T-helper 17 cell (primary cell): ENCODE data around the gene GALK1. TPM values are rescaled to one million over a fixed set of nuclear protein-coding genes. Genes with fewer than 3 reads are reported as not detected.

ENCODE experiments used
- ATAC-seq: fragments of 150-1000 bp; cut with Tn5 transposase; 2 replicates; pipeline ENCODE4 v1.10.0; 2021; ENCODE audit warnings: mild to moderate bottlenecking, moderate library complexity
- DNase-seq, 3 donors: peaks; one replicate each; pipeline versions ENCODE4 v3.0.0 to v3.0.0-alpha.2; 2020 to 2021
- H3K9me3 ChIP-seq: one replicate; pipeline ENCODE4 v1.7.0; 2013; ENCODE audit warnings: low read length, mild to moderate bottlenecking; ENCODE audit not compliant: control insufficient read depth, poor library complexity, severe bottlenecking
- H3K27ac Mint-ChIP-seq: one replicate; pipeline ENCODE4 v1.8.0; 2022; ENCODE audit warnings: mild to moderate bottlenecking, moderate library complexity, mixed read lengths
- H3K27me3 Mint-ChIP-seq: one replicate; pipeline ENCODE4 v1.8.0; 2022; ENCODE audit warnings: mixed read lengths
- H3K36me3 Mint-ChIP-seq: one replicate; pipeline ENCODE4 v1.8.0; 2022; ENCODE audit warnings: low read depth, mixed read lengths
- H3K4me1 Mint-ChIP-seq: one replicate; pipeline ENCODE4 v1.8.0; 2022; ENCODE audit warnings: mild to moderate bottlenecking, mixed read lengths
- H3K4me3 Mint-ChIP-seq: one replicate; pipeline ENCODE4 v1.8.0; 2022; ENCODE audit warnings: mild to moderate bottlenecking, moderate library complexity, mixed read lengths
- total RNA-seq, 4 donors: library from RNA in 2 of 4; stranded (reverse) in 2 of 4; gene quantifications; one replicate each; pipeline ENCODE4 v1.2.3 and lab custom pipeline; 2022 to 2026

GALK1 gene
- total RNA-seq, 2 donors from 2014 or later: 9.6 to 9.7 TPM

DNA sequence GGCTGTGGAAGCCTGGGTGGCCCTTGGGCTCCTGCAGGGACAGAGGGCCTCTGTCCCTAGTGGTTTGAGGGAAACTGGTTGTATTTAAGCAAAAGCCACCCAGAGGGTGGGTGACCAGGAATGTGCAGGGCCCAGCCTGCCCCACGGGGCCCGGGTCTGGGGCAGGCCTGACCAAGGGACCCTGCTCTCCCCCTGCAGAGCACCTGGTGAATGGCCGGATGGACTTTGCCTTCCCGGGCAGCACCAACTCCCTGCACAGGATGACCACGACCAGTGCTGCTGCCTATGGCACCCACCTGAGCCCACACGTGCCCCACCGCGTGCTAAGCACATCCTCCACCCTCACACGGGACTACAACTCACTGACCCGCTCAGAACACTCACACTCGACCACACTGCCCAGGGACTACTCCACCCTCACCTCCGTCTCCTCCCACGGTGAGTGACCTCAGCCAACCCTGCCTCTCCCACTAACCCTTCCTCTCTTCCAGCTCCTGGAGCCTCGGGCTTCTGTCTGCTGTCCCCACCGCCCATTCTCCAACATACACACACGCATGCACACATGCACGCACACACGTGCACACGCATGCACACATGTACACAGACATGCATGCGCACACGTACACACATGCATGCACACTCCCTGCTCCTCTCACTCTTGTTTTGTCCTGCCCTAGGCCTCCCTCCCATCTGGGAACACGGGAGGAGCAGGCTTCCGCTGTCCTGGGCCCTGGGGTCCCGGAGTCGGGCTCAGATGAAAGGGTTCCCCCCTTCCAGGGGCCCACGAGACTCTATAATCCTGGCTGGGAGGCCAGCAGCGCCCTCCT is 10.4 kb downstream of the GALK1 start:
- peak overlapping the region; percentile 92 for H3K4me3 Mint-ChIP-seq
- H3K27ac Mint-ChIP-seq: no peak overlapping the region
- ATAC-seq: no peak
- peaks cover 2% of the 10 kb centered on the region for H3K36me3 Mint-ChIP-seq
- no peak for DNase-seq
- H3K9me3 ChIP-seq: no peaks in the 10 kb centered on the region
- H3K4me1 Mint-ChIP-seq: peaks cover 13% of the 10 kb centered on the region
- no peaks in the 10 kb centered on the region for H3K27me3 Mint-ChIP-seq

DNA sequence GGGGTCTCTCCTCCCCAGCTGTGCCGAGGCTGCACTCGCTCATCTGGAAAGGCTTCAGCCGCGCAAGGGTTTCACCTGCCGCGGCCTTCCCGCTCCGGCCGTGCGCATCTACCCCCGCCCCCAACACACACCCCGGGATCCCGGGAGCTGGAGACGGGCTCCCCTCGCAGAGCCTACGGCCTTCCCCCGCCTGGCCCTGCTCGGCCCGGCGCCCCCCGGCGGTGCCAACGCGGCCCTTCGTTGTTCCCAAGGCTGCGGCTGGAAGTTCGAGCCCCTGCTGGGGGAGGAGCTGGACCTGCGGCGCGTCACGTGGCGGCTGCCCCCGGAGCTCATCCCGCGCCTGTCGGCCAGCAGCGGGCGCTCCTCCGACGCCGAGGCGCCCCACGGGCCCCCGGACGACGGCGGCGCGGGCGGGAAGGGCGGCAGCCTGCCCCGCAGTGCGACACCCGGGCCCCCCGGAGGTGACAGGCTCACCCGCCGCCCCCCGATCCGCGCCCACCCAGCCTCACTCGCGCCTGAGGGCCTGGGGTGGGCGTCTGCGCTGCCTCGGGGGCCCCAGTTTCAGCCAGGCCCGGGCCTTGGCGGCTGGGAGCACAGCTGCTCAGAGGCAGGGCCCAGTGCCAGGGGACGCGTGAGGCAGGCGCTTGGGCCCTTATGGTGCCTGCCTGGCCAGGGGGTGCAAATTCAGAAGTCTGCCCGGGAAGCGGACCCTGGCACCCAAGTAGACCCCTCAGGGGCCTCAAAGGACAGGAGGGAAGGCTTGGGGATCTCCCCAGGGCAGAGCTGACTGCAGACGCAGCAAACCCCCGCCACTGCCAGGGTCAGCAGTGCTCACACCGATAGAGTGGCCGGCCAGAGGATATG is 11.2 kb downstream of the GALK1 start:
- no peak overlapping the region for H3K27ac Mint-ChIP-seq
- peak overlapping the region; percentile 74 for H3K4me3 Mint-ChIP-seq
- H3K36me3 Mint-ChIP-seq: peaks cover 2% of the 10 kb centered on the region
- H3K9me3 ChIP-seq: no peaks in the 10 kb centered on the region
- DNase-seq (peak; percentile 60 to 68 (median 62)), ATAC-seq (peak; percentile 85)
- H3K4me1 Mint-ChIP-seq: peaks cover 13% of the 10 kb centered on the region
- H3K27me3 Mint-ChIP-seq: no peaks in the 10 kb centered on the region

DNA sequence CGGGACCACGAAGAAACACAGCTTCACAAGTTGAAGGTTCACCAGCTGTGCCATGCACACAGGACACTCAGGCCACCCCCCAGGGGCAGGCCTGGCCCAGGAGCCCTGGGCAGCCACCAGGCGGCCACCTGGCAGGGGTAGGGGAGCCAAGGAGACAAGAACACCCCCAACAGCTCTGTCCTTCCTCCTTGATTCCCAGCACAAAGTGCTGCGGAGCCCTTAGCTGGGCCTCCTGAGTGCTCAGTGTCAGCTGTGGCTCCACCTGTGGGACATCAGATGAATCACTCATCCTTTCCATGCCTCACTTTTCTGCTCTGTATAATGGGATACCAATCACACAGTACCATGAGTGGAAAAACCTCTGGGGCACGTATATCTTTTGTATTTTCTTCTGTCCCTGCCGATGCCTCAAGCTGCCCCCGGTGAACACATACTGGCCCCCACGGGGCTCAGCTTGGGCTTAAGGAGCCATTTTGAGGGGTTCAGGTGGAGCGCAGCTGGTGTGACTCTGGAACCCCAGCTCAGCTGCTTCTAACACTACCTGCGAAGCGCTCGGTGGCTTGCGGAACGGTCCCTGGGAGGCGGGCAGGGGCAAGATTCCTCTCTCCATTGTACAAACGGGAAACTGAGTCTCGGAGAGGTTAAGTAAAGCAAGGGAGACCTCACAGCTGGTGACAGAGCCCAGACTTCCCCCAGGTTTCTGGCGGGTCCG is 12.0 kb downstream of the GALK1 start:
- H3K4me3 Mint-ChIP-seq: peak overlapping the region; percentile 74
- ATAC-seq: no peak
- H3K4me1 Mint-ChIP-seq: peaks cover 13% of the 10 kb centered on the region
- peaks cover under 1% of the 10 kb centered on the region for H3K27me3 Mint-ChIP-seq
- no peak overlapping the region for H3K27ac Mint-ChIP-seq
- no peak for DNase-seq
- peaks cover 2% of the 10 kb centered on the region for H3K36me3 Mint-ChIP-seq
- no peaks in the 10 kb centered on the region for H3K9me3 ChIP-seq

DNA sequence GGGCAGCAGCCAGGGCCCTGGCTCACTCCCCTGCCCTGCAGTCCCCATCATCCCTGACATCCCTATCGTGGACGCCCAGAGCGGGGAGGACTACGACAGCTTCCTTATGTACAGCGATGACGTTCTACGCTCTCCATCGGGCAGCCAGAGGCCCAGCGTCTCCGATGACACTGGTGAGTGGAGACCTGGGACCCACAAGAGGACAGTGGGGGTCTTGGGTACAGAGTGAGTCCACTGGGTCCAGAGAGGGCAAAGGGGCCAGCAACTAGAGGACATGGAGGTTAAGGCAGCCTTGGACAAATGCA is 12.6 kb downstream of the GALK1 start:
- Mint-ChIP-seq H3K36me3 (peaks cover 2% of the 10 kb centered on the region), H3K27me3 (peaks cover 6% of the 10 kb centered on the region), H3K4me3 (peak overlapping the region; percentile 66), H3K27ac (no peak overlapping the region), H3K4me1 (peaks cover 18% of the 10 kb centered on the region)
- DNase-seq: no peak
- H3K9me3 ChIP-seq: no peaks in the 10 kb centered on the region
- ATAC-seq: no peak

DNA sequence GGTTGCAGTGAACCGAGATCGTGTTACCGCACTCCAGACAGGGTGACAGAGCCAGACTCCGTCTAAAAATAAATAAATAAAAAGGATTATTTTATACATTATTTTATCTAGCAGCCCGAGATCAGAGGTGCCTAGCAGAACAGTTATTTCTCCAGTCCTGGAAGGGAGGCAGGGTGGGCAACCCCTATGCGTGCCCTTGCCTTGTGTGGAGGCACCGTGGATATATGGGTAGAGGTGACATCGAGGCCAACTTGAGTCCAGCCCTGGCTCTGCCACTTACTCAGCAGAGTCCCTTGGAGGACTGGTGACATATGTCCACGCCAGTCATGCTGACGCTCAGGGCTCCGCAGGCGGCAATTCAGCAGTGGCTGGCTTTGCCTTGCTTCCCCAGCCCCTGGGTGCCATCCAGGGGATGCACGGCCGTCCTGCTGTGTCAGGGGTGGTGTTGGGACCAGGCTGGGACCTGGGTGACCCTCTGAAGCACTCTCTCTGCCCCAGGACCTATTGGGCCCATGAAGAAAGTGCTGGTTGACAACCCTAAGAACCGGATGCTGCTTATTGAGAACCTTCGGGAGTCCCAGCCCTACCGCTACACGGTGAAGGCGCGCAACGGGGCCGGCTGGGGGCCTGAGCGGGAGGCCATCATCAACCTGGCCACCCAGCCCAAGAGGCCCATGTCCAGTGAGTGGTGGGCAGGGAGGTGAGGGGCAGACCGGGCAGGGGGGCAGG is 13.2 kb downstream of the GALK1 start:
- peak overlapping the region; percentile 19 for H3K4me3 Mint-ChIP-seq
- no peaks in the 10 kb centered on the region for H3K9me3 ChIP-seq
- DNase-seq (no peak), ATAC-seq (no peak)
- peaks cover 6% of the 10 kb centered on the region for H3K27me3 Mint-ChIP-seq
- peaks cover 18% of the 10 kb centered on the region for H3K4me1 Mint-ChIP-seq
- peaks cover 2% of the 10 kb centered on the region for H3K36me3 Mint-ChIP-seq
- no peak overlapping the region for H3K27ac Mint-ChIP-seq

DNA sequence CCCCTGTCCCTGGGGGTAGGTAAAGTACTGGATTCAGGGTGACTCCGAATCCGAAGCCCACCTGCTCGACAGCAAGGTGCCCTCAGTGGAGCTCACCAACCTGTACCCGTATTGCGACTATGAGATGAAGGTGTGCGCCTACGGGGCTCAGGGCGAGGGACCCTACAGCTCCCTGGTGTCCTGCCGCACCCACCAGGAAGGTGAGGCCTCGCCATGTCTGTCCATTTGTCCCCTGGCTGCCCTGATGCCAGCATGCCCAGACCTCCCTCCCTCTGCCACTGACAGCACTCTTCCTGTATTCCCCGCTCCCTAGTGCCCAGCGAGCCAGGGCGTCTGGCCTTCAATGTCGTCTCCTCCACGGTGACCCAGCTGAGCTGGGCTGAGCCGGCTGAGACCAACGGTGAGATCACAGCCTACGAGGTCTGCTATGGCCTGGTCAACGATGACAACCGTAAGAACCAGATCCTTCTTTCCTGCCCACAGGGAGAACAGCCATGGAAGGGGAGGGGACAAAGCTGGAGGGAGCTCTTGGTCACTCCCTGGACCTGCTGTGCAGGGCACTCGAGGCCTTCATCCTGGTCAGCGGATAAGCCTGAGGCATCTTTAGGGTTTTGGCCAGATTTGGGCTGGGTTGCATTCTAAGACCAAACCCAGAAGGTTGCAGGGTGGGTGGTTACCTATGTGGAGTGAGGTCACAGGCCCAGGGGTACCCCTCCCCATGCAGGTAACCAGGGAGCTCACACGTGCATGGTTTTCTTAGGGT is 14.2 kb downstream of the GALK1 start:
- Mint-ChIP-seq H3K4me1 (peaks cover 16% of the 10 kb centered on the region), H3K4me3 (peak overlapping the region; percentile 53), H3K27ac (no peak overlapping the region), H3K27me3 (peaks cover 6% of the 10 kb centered on the region), H3K36me3 (peaks cover 2% of the 10 kb centered on the region)
- ATAC-seq: no peak
- DNase-seq: no peak
- no peaks in the 10 kb centered on the region for H3K9me3 ChIP-seq

DNA sequence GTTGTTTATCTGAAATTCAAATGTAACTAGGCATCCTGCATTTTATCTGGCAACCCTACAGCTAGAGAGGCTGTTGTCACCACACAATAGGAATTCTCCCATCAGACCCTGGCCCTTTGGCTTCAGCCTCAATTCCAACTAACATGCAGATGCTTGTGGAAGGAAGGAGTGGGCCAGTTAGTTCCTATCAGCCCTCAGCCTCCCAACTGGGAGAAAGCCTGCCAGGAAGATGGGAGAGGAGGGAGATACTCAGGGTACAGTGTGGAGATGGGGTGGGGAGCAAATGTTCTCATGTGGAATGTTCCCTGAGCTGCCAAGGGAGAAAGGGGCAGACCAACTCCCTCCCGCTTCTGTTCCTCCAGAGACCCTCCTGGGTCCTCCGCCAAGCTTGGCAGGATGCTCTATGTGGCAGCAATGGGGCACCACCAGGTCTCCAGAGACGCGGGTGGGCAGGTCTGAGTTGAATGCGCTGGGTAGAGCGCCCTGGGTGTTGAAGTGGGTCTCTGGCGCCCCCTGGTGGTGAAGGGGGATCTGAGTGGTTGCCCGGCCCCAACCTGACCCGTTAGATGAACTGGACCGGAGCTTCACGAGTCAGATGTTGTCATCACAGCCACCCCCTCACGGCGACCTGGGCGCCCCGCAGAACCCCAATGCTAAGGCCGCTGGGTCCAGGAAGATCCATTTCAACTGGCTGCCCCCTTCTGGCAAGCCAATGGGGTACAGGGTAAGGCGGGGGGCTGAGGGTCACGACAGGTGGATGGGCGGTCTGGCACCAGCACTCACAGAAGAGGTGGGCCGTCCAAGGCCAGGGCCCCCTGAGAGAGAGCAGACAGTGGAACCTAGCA is 15.2 kb downstream of the GALK1 start:
- Mint-ChIP-seq H3K4me1 (peaks cover 13% of the 10 kb centered on the region), H3K27ac (no peak overlapping the region), H3K4me3 (peak overlapping the region; percentile 12), H3K27me3 (peaks cover 6% of the 10 kb centered on the region), H3K36me3 (peaks cover under 1% of the 10 kb centered on the region)
- DNase-seq (peak; percentile 72 to 85 (median 83)), ATAC-seq (peak; percentile 76)
- H3K9me3 ChIP-seq: no peaks in the 10 kb centered on the region

DNA sequence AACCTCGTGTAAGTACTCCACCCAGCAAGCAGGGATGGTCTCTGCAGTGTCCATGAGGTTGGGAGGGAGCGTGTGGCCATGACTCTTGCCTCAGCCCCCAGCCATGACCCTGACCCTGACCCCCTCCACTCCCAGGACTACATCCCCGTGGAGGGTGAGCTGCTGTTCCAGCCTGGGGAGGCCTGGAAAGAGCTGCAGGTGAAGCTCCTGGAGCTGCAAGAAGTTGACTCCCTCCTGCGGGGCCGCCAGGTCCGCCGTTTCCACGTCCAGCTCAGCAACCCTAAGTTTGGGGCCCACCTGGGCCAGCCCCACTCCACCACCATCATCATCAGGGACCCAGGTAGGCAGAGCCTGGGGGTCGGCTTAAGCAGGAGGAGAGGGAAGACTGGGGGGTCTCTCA is 16.3 kb downstream of the GALK1 start:
- Mint-ChIP-seq H3K4me1 (peaks cover 10% of the 10 kb centered on the region), H3K27ac (no peak overlapping the region), H3K27me3 (peaks cover 6% of the 10 kb centered on the region), H3K36me3 (no peaks in the 10 kb centered on the region), H3K4me3 (no peak overlapping the region)
- H3K9me3 ChIP-seq: no peaks in the 10 kb centered on the region
- DNase-seq (no peak), ATAC-seq (no peak)

DNA sequence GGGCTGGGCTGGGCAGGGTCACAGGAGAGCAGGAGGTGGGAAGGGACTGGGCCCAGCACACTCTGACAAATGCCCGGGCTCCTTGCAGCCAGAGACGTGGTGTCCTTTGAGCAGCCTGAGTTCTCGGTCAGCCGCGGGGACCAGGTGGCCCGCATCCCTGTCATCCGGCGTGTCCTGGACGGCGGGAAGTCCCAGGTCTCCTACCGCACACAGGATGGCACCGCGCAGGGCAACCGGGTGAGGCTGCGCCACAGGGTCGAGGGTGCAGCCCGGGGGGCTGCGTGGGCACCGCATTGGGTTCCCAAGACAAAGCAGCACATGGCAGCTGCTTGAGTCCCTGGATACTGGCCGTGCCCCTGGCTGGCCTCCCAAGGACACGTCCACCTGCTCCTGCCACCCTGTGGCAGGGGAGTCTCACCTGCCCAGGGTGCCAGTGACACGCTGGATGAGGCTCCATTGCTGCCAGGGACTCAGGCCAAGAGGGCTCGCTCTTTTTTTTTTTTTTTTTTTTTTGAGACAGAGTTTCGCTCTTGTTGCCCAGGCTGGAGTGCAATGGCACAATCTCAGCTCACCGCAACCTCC is 21.3 kb downstream of the GALK1 start:
- Mint-ChIP-seq H3K27me3 (peaks cover 6% of the 10 kb centered on the region), H3K36me3 (no peaks in the 10 kb centered on the region), H3K27ac (no peak overlapping the region), H3K4me1 (peaks cover 5% of the 10 kb centered on the region), H3K4me3 (no peak overlapping the region)
- DNase-seq (no peak), ATAC-seq (no peak)
- no peaks in the 10 kb centered on the region for H3K9me3 ChIP-seq

DNA sequence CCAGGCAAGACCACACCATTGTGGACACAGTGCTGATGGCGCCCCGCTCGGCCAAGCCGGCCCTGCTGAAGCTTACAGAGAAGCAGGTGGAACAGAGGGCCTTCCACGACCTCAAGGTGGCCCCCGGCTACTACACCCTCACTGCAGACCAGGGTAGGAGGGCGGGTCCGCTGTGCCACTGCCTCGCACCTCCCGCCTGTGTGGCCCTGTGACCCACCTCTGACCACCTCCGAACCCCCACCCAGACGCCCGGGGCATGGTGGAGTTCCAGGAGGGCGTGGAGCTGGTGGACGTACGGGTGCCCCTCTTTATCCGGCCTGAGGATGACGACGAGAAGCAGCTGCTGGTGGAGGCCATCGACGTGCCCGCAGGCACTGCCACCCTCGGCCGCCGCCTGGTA is 22.7 kb downstream of the GALK1 start:
- Mint-ChIP-seq H3K4me1 (no peaks in the 10 kb centered on the region), H3K36me3 (no peaks in the 10 kb centered on the region), H3K27ac (no peak overlapping the region), H3K4me3 (no peak overlapping the region), H3K27me3 (no peaks in the 10 kb centered on the region)
- DNase-seq (no peak), ATAC-seq (no peak)
- no peaks in the 10 kb centered on the region for H3K9me3 ChIP-seq

DNA sequence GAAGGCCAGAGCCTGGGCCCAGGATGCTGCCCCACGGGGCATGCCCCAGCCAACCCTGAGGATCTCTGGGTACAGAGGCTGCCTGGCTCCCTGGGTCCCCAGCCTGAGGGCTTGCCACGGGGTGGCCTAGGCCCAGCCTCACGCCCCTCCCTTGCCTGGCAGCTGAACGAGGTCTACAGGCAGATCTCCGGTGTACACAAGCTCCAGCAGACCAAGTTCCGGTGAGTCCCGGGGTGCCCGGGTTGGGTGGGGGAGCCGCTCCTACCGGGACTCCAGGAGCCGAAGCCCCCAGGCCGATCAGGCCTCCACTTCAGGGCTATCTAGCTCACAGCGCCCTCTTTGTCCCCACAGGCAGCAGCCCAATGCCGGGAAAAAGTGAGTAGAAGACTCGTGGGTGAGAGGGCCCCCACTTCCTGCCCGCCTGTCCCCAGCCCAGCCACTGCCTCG is 24.3 kb downstream of the GALK1 start:
- DNase-seq: no peak
- Mint-ChIP-seq H3K36me3 (no peaks in the 10 kb centered on the region), H3K27ac (no peak overlapping the region), H3K27me3 (no peaks in the 10 kb centered on the region), H3K4me1 (no peaks in the 10 kb centered on the region), H3K4me3 (no peak overlapping the region)
- no peaks in the 10 kb centered on the region for H3K9me3 ChIP-seq
- no peak for ATAC-seq
